ENCODE results near the gene GGCT.

GRCh38 chr7:30465046-30465810, 39.4 kb downstream of the GGCT start:
- TF ChIP-seq CTCF (IDR thresholded peaks at IDR 0.05) (no peak), ZFX (IDR thresholded peaks at IDR 0.05; ENCODE audit: borderline replicate concordance) (no peak)
